H9 (cell line): ENCODE measurements around the gene KCNMB2. TPM values are rescaled to one million over a fixed set of nuclear protein-coding genes. Genes with fewer than 3 reads are reported as not detected.

ENCODE experiments used
- DNase-seq: peaks from one replicate; pipeline ENCODE4 v3.0.0-alpha.2; 2017
- H2AFZ ChIP-seq: one replicate; pipeline ENCODE4 v1.6.1; 2013; ENCODE audit warnings: mild to moderate bottlenecking, low read length, control low read depth, moderate library complexity
- H2AK5ac ChIP-seq: 2 replicates; pipeline ENCODE4 v1.6.1; 2013; ENCODE audit warnings: low read length, control low read depth, mixed read lengths; ENCODE audit not compliant: insufficient read length
- H2BK120ac ChIP-seq: one replicate; pipeline ENCODE4 v1.6.1; 2013; ENCODE audit warnings: low read depth, mild to moderate bottlenecking, low read length, control low read depth, inconsistent platforms; ENCODE audit not compliant: poor library complexity, severe bottlenecking
- H2BK12ac ChIP-seq: 2 replicates; pipeline ENCODE4 v1.6.1; 2013; ENCODE audit warnings: low read length, control low read depth, mixed read lengths, low read depth; ENCODE audit not compliant: insufficient read length
- H2BK15ac ChIP-seq: 2 replicates; pipeline ENCODE4 v1.6.1; 2013; ENCODE audit warnings: low read depth, low read length, control low read depth
- H2BK20ac ChIP-seq: one replicate; pipeline ENCODE4 v1.6.1; 2013; ENCODE audit warnings: low read depth, mild to moderate bottlenecking, low read length, control low read depth, inconsistent platforms; ENCODE audit not compliant: poor library complexity, severe bottlenecking
- H2BK5ac ChIP-seq: 2 replicates; pipeline ENCODE4 v1.6.1; 2013; ENCODE audit warnings: low read length, control low read depth, mixed read lengths; ENCODE audit not compliant: insufficient read length
- H3K14ac ChIP-seq: 2 replicates; pipeline ENCODE4 v1.6.1; 2013; ENCODE audit warnings: low read length, control low read depth; ENCODE audit not compliant: insufficient read depth
- H3K18ac ChIP-seq: 2 replicates; pipeline ENCODE4 v1.6.1; 2013; ENCODE audit warnings: low read depth, mild to moderate bottlenecking, mixed read lengths, low read length, control low read depth; ENCODE audit not compliant: insufficient read length
- H3K23ac ChIP-seq: 2 replicates; pipeline ENCODE4 v1.6.1; 2013; ENCODE audit warnings: low read length, control low read depth, mixed read lengths, low read depth; ENCODE audit not compliant: insufficient read length
- H3K23me2 ChIP-seq: 2 replicates; pipeline ENCODE4 v1.6.1; 2013; ENCODE audit warnings: low read depth, mild to moderate bottlenecking, mixed read lengths, low read length, control low read depth; ENCODE audit not compliant: insufficient read length, poor library complexity, severe bottlenecking
- H3K27ac ChIP-seq: 2 replicates; pipeline ENCODE4 v1.5.1; 2013; ENCODE audit warnings: low read length, control low read depth, mixed read lengths, low read depth; ENCODE audit not compliant: insufficient read length
- H3K27me3 ChIP-seq: 2 replicates; pipeline ENCODE4 v1.6.1; 2013; ENCODE audit warnings: low read length, control low read depth, inconsistent platforms; ENCODE audit not compliant: insufficient read depth
- H3K4ac ChIP-seq: 2 replicates; pipeline ENCODE4 v1.6.1; 2013; ENCODE audit warnings: low read depth, mild to moderate bottlenecking, control low read depth, inconsistent platforms, low read length, moderate library complexity
- H3K4me1 ChIP-seq: 2 replicates; pipeline ENCODE4 v1.6.1; 2013; ENCODE audit warnings: low read length, control low read depth, inconsistent platforms; ENCODE audit not compliant: insufficient read depth
- H3K4me2 ChIP-seq: 2 replicates; pipeline ENCODE4 v1.6.1; 2013; ENCODE audit warnings: low read length, control low read depth, mixed read lengths; ENCODE audit not compliant: insufficient read length, insufficient read depth
- H3K56ac ChIP-seq: 2 replicates; pipeline ENCODE4 v1.6.1; 2013; ENCODE audit warnings: low read depth, mild to moderate bottlenecking, mixed read lengths, low read length, control low read depth; ENCODE audit not compliant: insufficient read length
- H3K79me1 ChIP-seq: 2 replicates; pipeline ENCODE4 v1.6.1; 2013; ENCODE audit warnings: low read depth, mild to moderate bottlenecking, moderate library complexity, low read length, control low read depth, inconsistent platforms; ENCODE audit not compliant: insufficient read depth, poor library complexity, severe bottlenecking
- H3K79me2 ChIP-seq: 2 replicates; pipeline ENCODE4 v1.6.1; 2013; ENCODE audit warnings: low read length, control low read depth, inconsistent platforms; ENCODE audit not compliant: insufficient read depth
- H3K9ac ChIP-seq: 2 replicates; pipeline ENCODE4 v1.6.1; 2013; ENCODE audit warnings: low read length, control low read depth, mixed read lengths; ENCODE audit not compliant: insufficient read length; ENCODE audit errors: extremely low read depth
- H3K9me3 ChIP-seq: one replicate; pipeline ENCODE4 v1.6.1; 2013; ENCODE audit warnings: low read depth, low read length, inconsistent platforms; ENCODE audit not compliant: control insufficient read depth
- H3T11ph ChIP-seq: one replicate; pipeline ENCODE4 v1.6.1; 2013; ENCODE audit warnings: mild to moderate bottlenecking, low read length, control low read depth, inconsistent platforms
- H4K20me1 ChIP-seq: one replicate; pipeline ENCODE4 v1.6.1; 2013; ENCODE audit not compliant: control insufficient read depth, insufficient read length, insufficient read depth
- H4K5ac ChIP-seq: 2 replicates; pipeline ENCODE4 v1.6.1; 2013; ENCODE audit warnings: low read depth, mild to moderate bottlenecking, mixed read lengths, low read length, control low read depth; ENCODE audit not compliant: insufficient read length
- H4K8ac ChIP-seq: replicated peaks from 2 replicates; pipeline ENCODE4 v1.6.1; 2013; ENCODE audit warnings: low read length, control low read depth, mixed read lengths, low read depth; ENCODE audit not compliant: insufficient read length
- H4K91ac ChIP-seq: 2 replicates; pipeline ENCODE4 v1.6.1; 2013; ENCODE audit warnings: low read depth, mild to moderate bottlenecking, moderate library complexity, mixed read lengths, low read length, control low read depth; ENCODE audit not compliant: insufficient read length
- H3K27ac Mint-ChIP-seq, 3 experiments: 2 replicates in 2 of 3; 3 replicates in 1 of 3; pipeline ENCODE4 v1.8.0; 2020 to 2021; ENCODE audit warnings: mixed read lengths in 3 of 3, mild to moderate bottlenecking in 1 of 3, moderate library complexity in 1 of 3
- H3K27me3 Mint-ChIP-seq: 2 replicates; pipeline ENCODE4 v1.8.0; 2021; ENCODE audit warnings: low read depth, mild to moderate bottlenecking, moderate library complexity, mixed read lengths
- H3K36me3 Mint-ChIP-seq, 3 experiments: 2 replicates in 2 of 3; 3 replicates in 1 of 3; pipeline ENCODE4 v1.8.0; 2020 to 2021; ENCODE audit warnings: low read depth in 3 of 3, mixed read lengths in 3 of 3; ENCODE audit not compliant: insufficient read depth in 1 of 3
- H3K4me1 Mint-ChIP-seq, 2 experiments: 2 replicates each; pipeline ENCODE4 v1.8.0; 2020; ENCODE audit warnings: mixed read lengths in 2 of 2
- H3K4me3 Mint-ChIP-seq, 2 experiments: 2 replicates in 1 of 2; 3 replicates in 1 of 2; pipeline ENCODE4 v1.8.0; 2020 to 2021; ENCODE audit warnings: mild to moderate bottlenecking in 2 of 2, mixed read lengths in 2 of 2, moderate library complexity in 1 of 2
- H3K9me3 Mint-ChIP-seq, 2 experiments: 2 replicates in 1 of 2; 3 replicates in 1 of 2; pipeline ENCODE4 v1.8.0; 2020; ENCODE audit warnings: mild to moderate bottlenecking in 2 of 2, mixed read lengths in 2 of 2, moderate library complexity in 1 of 2
- CTCF ChIP-seq: fragments of 200-600 bp; sonication (generic); conservative IDR thresholded peaks from 3 replicates; pipeline ENCODE4 v1.8.0; 2021; ENCODE audit warnings: antibody characterized with exemption, mild to moderate bottlenecking
- WGBS: extraction: QIAGEN DNeasy Blood & Tissue Kit; methylation state at CpG from one replicate; pipeline ENCODE4 v1.1.7; 2013; ENCODE audit warnings: missing lambda C conversion rate, low lambda C conversion rate, mixed read lengths; ENCODE audit not compliant: insufficient read length; ENCODE audit errors: extremely low coverage; 5-methylcytosine and 5-hydroxymethylcytosine counted together
- total RNA-seq: library from RNA; stranded (reverse); gene quantifications from 2 replicates; pipeline ENCODE4 v1.2.1, GENCODE V29; 2021

KCNMB2 gene
- total RNA-seq, 1 experiment from 2014 or later = not detected

GRCh38 chr3:178669022-178669601, 132.9 kb downstream of the KCNMB2 start:
- no peaks in the 10 kb centered on the region for H3K27me3 Mint-ChIP-seq
- Histone ChIP-seq H3K79me2 (no peaks in the 10 kb centered on the region), H3K14ac (no peak overlapping the region), H2AFZ (no peak overlapping the region), H3K27me3 (no peaks in the 10 kb centered on the region), H3K79me1 (no peaks in the 10 kb centered on the region), H2AK5ac (no peak overlapping the region), H4K8ac (no peak overlapping the region), H2BK120ac (no peak overlapping the region), H3K9ac (no peak overlapping the region), H4K91ac (no peak overlapping the region), H4K20me1 (no peaks in the 10 kb centered on the region), H2BK15ac (no peak overlapping the region), H2BK20ac (no peak overlapping the region), H2BK5ac (no peak overlapping the region), H4K5ac (no peak overlapping the region), H3K27ac (no peak overlapping the region), H3K18ac (no peak overlapping the region), H3K23ac (no peak overlapping the region), H3K23me2 (no peaks in the 10 kb centered on the region), H3K56ac (no peak overlapping the region), H2BK12ac (no peak overlapping the region), H3K9me3 (no peaks in the 10 kb centered on the region), H3T11ph (no peak overlapping the region), H3K4me1 (no peaks in the 10 kb centered on the region), H3K4me2 (no peak overlapping the region), H3K4ac (no peak overlapping the region)
- TF ChIP-seq CTCF = no peak
- WGBS = no CpG with 5 or more reads among the region's 2 CpGs
- H3K9me3 Mint-ChIP-seq = no peaks in the 10 kb centered on the region; a peak in 1 of 5 replicates
- H3K4me1 Mint-ChIP-seq = peaks cover under 1 to 3% of the 10 kb centered on the region in 2 experiments; a peak in 1 of 4 replicates
- no peaks in the 10 kb centered on the region for H3K36me3 Mint-ChIP-seq
- no peak for DNase-seq
- H3K27ac Mint-ChIP-seq = peak overlapping the region in 2 of 3 experiments; percentile 13 to 15; a peak in 1 of 7 replicates
- no peak overlapping the region for H3K4me3 Mint-ChIP-seq
